GM12873 (cell line): Measurements from ENCODE around the gene TRMO.

Source experiments
- CTCF ChIP-seq: IDR thresholded peaks from 2 replicates; pipeline ENCODE4 v1.5.1; 2012; ENCODE audit warnings: low read depth, mild to moderate bottlenecking, moderate library complexity, low read length, control low read depth; ENCODE audit not compliant: insufficient read depth; ENCODE audit errors: missing control alignments

The TRMO gene

DNA sequence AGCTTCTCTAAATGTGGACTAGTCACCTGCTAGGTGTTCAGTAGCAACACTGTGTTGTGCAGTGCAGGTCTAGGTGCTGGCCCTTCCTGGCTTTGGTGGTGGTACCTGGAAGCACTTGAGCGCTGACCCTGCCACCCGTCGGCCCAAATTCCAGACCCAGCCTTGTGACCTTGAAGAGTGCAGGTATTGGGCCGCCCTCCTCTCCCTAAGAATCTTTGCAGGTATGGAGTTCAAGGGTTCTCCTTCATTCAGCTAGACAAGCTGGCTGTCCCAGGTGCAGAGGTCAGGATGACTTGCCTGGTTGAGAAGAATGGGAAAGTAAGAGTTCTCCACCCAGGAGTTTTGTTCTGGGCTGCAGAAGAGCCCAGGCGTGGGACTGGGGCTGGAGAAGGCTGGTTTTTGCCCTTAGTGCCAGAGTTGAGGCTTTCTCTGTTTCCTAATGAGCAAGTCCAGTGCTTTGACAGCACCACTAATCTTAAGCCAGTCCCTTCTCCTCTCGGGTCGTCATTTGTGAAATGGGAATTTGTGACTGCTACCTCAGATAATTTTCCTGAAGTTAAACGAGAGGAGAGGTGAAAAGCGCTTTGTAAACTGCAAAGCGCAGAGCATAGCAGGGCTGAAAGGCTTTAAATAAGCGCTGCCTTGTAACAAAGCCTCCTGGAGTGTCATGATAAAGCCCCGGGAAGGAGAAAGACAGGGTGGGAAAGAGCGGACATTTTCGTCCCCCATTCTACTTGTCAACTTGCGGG is 65.3 kb downstream of the TRMO start:
- no peak for TF ChIP-seq CTCF

- no peak for TF ChIP-seq CTCF
These were observed 66.4 kb downstream of the TRMO start for GRCh38 chr9:97855899-97856298.

GRCh38 chr9:97855486-97855875 is 66.8 kb downstream of the TRMO start:
- TF ChIP-seq CTCF = no peak

DNA sequence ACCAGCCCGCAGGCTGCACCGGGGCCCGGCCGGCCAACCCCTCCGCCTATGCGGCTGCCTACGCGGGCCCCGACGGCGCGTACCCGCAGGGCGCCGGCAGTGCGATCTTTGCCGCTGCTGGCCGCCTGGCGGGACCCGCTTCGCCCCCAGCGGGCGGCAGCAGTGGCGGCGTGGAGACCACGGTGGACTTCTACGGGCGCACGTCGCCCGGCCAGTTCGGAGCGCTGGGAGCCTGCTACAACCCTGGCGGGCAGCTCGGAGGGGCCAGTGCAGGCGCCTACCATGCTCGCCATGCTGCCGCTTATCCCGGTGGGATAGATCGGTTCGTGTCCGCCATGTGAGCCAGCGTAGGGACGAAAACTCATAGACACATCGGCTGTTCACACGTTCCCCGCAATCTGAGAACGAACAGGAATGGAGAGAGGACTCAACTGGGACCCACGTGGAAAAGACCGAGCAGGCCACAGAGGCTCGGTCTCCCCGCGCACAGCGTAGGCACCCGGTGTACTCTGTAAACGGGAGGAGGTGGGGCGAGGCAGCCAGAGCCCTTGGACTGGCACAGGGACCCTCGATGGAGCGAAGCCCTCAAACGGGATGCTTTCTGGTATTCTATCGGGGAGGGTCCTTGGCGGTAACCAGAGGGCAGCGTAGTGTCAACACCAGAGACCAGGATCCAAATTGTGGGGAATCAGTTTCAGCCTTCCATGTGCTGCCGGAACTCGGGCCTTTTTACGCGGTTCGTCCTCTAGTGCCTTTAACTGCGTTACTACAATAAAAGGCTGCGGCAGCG is 67.4 kb downstream of the TRMO start:
- no peak for TF ChIP-seq CTCF
